Fibroblast of skin of right biceps (primary cell): Measurements from ENCODE around the gene PIK3R2.
"Not testable (repeated sequence)": the region's sequence is repeated elsewhere in the genome, so short reads cannot be mapped to it uniquely, and the experiment has no call there.

Experiments used
- DNase-seq: peaks from one replicate; pipeline ENCODE4 v3.0.0-alpha.2; 2013

The PIK3R2 gene

DNA sequence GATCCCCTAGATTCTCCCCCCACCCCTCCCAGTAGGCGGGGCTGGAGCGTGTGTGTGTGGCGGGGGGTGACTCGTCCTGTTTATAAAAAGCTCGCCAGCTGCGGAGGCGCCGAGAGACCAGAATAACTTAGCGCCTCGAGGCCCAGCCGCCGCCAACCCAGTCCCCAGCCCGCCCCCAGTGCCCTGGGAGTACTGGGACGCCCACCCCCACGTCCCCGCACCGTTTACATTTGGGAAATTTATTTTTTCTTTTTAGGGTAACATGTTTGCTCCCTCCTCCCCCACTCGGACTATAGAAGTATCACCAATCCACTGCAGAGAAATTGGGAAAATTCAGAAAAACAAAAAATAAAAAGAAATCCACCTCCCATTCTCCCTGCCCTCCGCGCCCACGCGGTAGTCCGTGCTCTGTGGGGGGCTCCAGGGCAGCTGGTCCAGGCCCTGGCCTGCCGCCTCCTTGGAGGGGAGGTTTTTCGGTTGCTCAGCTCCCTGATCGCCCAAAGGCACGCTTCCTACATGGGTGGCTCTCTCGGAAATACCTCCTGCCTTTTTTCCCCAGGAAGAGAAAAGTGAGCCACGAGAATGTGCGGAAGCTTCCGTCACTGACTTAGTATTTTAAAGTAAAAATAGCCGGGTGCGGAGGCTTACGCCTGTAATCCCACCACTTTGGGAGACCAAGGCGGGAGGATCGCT lies 52.4 kb downstream of the PIK3R2 start:
- DNase-seq = peak; percentile 85

DNA sequence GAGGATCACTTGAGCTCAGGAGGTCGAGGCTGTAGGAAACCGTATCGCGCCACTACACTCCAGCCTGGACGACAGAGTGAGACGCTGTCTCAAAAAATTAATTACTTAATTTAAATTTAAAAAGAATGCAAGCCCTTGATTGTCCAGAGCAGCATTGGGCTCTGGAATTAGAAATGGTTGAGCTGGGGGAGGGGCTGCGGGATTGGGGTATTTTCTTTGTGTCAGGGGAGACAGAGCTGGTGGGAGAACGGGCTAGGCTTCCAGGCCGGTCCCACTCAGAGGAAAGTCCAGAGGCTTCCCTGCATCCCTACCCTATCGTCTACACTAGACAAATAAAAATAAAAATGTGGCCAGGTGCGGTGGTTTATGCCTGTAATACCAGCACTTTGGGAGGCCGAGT lies 53.1 kb downstream of the PIK3R2 start:
- no peak for DNase-seq

DNA sequence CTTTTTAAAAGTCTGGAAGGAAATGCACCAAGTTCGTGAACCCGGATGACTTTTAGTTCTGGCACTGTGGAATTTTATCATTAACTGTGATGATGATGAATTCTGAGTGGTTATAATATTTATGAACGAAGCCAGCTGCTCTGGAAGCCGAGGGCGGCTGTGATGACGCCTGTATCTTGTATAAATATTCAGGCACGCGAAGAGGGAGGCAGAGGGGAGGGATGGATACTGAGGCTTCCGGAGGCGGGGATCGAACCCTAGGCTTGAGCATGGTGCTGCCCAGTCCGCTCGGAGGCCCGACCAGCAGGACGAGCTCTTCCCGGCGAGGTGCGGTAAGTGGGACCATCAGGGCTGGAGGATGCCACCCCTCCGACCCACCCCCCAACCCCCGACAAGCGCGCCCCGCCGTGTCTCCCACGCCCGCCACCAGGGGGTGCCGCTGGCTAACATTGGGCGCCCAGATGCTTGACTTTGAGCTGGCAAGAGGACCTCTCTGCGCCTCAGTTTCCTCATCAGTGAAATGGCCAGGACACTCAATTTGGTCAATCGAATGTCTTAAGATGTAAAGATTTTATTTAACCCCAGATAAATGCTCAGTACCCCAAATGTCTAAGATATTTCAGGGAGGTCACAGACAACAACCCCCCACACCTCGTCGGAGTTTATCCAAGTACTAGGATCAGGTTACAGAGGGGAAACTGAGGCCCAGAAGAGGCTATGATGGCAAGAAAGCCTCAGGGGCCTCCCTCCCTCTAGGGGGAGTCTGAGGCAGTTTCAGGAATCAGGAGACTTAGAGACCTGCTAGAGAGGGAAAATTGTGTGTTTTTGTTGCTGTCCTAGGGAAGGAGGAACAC lies 55.4 kb downstream of the PIK3R2 start:
- DNase-seq = peak; percentile 85

DNA sequence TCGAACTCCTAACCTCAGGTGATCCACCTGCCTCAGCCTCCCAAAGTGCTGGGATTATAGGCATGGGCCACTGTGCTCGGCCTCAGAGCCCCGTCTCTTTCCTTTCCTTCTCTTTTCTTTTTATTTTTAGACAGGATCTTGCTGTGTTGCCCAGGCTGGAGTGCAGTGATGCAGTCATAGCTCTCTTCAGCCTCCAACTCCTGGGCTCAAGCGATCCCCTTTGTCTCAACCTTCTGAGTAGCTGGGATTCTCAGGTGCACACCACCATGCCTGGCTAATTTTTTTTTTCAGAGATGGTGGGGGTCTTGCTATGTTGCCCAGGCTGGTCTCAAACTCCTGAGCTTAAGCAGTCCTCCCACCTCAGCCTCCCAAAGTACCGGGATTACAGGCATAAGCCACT lies 56.9 kb downstream of the PIK3R2 start:
- DNase-seq = not testable (repeated sequence)

DNA sequence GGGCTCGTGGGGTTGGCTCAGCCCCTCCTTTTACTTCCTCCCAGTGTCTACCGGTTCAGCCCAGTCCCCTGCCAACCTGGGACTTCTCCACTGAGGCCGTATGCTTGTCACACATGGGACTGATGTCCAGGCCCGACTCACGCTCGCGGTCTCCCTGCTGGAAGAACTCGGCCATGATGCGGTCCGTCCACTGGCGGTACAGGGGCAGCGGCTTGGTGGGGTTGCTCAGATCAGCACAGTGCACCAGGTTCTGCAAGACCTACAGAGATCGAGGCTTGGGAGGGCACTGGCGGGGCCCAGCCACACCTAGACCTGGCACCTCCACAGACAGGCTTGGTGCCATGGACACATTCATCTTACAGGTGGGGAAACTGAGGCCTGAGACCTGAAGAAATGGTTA lies 58.7 kb downstream of the PIK3R2 start:
- no peak for DNase-seq

DNA sequence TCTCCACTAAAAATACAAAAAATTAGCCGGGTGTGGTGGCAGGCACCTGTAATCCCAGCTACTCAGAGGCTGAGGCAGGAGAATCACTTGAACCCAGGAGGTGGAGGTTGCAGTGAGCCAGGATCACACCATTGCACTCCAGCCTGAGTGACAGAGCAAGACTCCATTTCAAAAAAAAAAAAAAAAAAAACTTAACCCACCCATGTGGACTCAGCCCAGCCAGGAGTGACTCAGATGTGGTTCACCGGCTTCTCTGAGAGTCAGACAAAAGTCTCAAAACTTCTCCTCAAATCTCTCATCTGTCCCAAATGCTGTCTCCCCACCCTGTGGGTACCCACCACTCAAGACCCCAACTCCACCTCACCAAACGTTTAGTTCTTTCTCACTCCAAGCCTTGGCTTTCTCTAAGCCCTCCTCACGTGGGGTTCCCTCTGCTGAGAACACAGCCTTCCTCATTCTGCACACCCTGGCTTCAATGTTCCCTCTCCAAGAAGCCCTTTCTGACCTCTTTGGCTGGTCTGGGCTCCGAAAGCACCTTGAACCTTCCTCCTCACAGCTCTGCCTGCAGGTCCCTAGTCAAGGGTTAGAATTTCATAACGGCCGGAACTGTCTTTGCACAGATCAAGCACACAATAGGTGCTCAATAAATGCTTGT lies 61.9 kb downstream of the PIK3R2 start:
- peak; percentile 50 for DNase-seq

DNA sequence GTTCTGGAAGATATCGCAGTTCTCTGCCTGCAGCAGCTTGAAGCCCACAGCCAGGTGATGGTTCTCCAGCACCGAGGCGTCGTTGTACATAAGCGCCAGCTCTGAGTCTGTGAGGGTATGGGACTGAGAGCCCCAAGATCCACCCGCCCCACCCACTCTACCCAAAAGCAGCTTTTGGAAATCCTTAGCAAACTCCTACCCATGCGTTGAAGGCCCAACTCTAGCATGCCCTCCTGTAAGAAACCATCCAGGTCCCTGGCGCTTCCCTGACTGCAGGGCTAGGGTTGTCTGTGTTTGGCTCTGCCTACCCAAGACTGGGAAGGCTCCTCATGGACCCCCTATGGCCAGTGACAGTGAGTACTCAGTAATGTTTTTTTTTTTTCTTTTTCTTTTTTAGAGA lies 63.8 kb downstream of the PIK3R2 start:
- no peak for DNase-seq

DNA sequence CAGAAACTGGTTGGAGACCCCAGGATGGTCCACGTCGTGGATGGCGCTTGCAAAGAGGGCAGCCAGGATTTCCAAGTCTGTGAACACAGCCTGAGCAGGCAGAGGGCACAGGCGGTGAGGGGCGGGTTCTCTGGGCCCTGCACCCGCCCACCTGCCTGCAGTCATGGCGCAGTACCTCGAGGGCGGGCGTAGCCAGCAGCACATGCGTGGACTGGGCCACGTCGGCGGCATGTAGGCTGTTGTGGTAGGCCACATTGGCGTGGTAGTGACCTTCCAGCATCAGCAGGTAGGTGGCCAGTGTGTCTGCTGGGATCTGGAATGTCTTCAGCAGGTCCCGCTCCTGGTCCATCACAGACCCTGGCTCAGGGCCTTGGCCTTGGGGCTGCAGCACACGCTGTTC lies 65.2 kb downstream of the PIK3R2 start:
- no peak for DNase-seq

DNA sequence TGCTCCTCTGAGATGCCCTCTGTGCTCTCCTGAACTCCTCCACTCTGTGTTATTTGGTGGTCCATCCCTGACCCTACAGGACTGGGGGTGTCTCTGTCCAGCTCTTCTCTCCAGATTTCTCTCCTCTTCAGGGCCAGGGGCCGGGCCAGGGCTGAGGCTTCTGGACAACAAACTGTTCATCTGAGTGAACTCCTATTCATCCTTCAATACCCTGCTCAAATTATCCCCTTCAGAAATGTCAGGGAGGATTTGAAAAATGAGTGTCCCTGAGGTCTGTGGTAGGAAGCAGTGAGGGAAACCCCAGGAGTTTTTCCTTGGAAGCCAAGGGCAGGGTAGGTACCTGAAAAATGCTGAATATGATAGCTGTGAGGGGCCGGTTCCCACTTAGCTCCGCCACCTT lies 65.6 kb downstream of the PIK3R2 start:
- DNase-seq = no peak
